HEK293 (cell line): ENCODE data around the gene RYR2.

Source experiments
- KLF16 ChIP-seq: fragments of 450-650 bp; formaldehyde crosslinking; IDR thresholded peaks from 2 replicates; pipeline ENCODE4 v1.5.1; 2017; ENCODE audit warnings: missing biosample characterization, missing genetic modification characterization
- TCF7L2 ChIP-seq: IDR thresholded peaks from 2 replicates; pipeline ENCODE4 v1.6.1; 2011; ENCODE audit warnings: low read depth, mild to moderate bottlenecking, inconsistent platforms, low read length, moderate library complexity, borderline replicate concordance
- YY1 ChIP-seq: fragments of 450-650 bp; formaldehyde crosslinking; IDR thresholded peaks from 2 replicates; pipeline ENCODE4 v1.5.1; 2018; ENCODE audit warnings: missing biosample characterization, missing genetic modification characterization
- ZNF837 ChIP-seq: fragments of 450-650 bp; formaldehyde crosslinking; IDR thresholded peaks from 2 replicates; pipeline ENCODE4 v1.5.1; 2016; ENCODE audit warnings: missing biosample characterization, missing genetic modification characterization
- TF ChIP-seq, protein P1 (sequence below): fragments of 450-650 bp; formaldehyde crosslinking; IDR thresholded peaks from 2 replicates; pipeline ENCODE4 v1.5.1; 2016; ENCODE audit warnings: missing biosample characterization, missing genetic modification characterization
- TF ChIP-seq, protein P2 (sequence below): fragments of 450-650 bp; formaldehyde crosslinking; IDR thresholded peaks from 2 replicates; pipeline ENCODE4 v1.5.1; 2016; ENCODE audit warnings: missing biosample characterization, missing genetic modification characterization
- TF ChIP-seq, protein P3 (sequence below): fragments of 450-650 bp; formaldehyde crosslinking; IDR thresholded peaks from 2 replicates; pipeline ENCODE4 v1.5.0; 2017; ENCODE audit warnings: missing biosample characterization, missing genetic modification characterization, borderline replicate concordance

DNA sequence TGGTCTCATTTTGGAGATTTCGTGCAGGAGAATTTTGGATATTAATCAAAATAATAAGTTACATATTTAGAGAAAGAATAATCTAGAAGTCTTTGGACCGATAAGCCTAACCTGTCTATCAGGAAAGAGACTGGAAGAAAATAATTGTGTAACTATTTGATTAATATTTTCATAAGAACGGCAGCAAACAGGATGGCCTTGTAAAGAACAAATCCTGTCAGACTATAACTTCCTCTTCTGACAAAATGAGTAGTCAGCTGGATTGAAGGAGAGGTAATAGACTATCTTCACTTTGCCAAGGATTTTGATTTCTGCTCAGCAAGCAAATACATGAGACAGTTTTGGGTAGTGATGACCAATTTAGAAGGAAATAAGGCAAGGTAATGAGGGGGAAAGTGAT is 12.7 kb upstream of the RYR2 start:
- TF ChIP-seq, protein P1, sequence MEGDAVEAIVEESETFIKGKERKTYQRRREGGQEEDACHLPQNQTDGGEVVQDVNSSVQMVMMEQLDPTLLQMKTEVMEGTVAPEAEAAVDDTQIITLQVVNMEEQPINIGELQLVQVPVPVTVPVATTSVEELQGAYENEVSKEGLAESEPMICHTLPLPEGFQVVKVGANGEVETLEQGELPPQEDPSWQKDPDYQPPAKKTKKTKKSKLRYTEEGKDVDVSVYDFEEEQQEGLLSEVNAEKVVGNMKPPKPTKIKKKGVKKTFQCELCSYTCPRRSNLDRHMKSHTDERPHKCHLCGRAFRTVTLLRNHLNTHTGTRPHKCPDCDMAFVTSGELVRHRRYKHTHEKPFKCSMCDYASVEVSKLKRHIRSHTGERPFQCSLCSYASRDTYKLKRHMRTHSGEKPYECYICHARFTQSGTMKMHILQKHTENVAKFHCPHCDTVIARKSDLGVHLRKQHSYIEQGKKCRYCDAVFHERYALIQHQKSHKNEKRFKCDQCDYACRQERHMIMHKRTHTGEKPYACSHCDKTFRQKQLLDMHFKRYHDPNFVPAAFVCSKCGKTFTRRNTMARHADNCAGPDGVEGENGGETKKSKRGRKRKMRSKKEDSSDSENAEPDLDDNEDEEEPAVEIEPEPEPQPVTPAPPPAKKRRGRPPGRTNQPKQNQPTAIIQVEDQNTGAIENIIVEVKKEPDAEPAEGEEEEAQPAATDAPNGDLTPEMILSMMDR: no peak
- TF ChIP-seq, protein P2, sequence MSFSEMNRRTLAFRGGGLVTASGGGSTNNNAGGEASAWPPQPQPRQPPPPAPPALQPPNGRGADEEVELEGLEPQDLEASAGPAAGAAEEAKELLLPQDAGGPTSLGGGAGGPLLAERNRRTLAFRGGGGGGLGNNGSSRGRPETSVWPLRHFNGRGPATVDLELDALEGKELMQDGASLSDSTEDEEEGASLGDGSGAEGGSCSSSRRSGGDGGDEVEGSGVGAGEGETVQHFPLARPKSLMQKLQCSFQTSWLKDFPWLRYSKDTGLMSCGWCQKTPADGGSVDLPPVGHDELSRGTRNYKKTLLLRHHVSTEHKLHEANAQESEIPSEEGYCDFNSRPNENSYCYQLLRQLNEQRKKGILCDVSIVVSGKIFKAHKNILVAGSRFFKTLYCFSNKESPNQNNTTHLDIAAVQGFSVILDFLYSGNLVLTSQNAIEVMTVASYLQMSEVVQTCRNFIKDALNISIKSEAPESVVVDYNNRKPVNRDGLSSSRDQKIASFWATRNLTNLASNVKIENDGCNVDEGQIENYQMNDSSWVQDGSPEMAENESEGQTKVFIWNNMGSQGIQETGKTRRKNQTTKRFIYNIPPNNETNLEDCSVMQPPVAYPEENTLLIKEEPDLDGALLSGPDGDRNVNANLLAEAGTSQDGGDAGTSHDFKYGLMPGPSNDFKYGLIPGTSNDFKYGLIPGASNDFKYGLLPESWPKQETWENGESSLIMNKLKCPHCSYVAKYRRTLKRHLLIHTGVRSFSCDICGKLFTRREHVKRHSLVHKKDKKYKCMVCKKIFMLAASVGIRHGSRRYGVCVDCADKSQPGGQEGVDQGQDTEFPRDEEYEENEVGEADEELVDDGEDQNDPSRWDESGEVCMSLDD (tag by site-specific recombination): no peak
- TF ChIP-seq YY1 (tag by site-specific recombination) (no peak), ZNF837 (tag by site-specific recombination) (no peak), TCF7L2 (no peak), KLF16 (tag by site-specific recombination) (no peak)
- TF ChIP-seq, protein P3, sequence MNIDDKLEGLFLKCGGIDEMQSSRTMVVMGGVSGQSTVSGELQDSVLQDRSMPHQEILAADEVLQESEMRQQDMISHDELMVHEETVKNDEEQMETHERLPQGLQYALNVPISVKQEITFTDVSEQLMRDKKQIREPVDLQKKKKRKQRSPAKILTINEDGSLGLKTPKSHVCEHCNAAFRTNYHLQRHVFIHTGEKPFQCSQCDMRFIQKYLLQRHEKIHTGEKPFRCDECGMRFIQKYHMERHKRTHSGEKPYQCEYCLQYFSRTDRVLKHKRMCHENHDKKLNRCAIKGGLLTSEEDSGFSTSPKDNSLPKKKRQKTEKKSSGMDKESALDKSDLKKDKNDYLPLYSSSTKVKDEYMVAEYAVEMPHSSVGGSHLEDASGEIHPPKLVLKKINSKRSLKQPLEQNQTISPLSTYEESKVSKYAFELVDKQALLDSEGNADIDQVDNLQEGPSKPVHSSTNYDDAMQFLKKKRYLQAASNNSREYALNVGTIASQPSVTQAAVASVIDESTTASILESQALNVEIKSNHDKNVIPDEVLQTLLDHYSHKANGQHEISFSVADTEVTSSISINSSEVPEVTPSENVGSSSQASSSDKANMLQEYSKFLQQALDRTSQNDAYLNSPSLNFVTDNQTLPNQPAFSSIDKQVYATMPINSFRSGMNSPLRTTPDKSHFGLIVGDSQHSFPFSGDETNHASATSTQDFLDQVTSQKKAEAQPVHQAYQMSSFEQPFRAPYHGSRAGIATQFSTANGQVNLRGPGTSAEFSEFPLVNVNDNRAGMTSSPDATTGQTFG (tag by site-specific recombination): no peak
